22Rv1 (cell line): ENCODE measurements around the gene CLASP1.

Source experiments
- ZFX ChIP-seq: fragments of 450-650 bp; IDR thresholded peaks from 2 replicates; pipeline ENCODE4 v1.6.1; 2017; ENCODE audit warnings: antibody characterized with exemption, borderline replicate concordance
- TF ChIP-seq, protein P1 (sequence below): fragments of 450-650 bp; IDR thresholded peaks from 2 replicates; pipeline ENCODE4 v1.5.1; 2017; ENCODE audit warnings: mild to moderate bottlenecking

- TF ChIP-seq, protein P1, sequence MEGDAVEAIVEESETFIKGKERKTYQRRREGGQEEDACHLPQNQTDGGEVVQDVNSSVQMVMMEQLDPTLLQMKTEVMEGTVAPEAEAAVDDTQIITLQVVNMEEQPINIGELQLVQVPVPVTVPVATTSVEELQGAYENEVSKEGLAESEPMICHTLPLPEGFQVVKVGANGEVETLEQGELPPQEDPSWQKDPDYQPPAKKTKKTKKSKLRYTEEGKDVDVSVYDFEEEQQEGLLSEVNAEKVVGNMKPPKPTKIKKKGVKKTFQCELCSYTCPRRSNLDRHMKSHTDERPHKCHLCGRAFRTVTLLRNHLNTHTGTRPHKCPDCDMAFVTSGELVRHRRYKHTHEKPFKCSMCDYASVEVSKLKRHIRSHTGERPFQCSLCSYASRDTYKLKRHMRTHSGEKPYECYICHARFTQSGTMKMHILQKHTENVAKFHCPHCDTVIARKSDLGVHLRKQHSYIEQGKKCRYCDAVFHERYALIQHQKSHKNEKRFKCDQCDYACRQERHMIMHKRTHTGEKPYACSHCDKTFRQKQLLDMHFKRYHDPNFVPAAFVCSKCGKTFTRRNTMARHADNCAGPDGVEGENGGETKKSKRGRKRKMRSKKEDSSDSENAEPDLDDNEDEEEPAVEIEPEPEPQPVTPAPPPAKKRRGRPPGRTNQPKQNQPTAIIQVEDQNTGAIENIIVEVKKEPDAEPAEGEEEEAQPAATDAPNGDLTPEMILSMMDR = no peak
- no peak for TF ChIP-seq ZFX
These were observed 315.3 kb downstream of the CLASP1 start for GRCh38 chr2:121333834-121334558.
